Spleen (tissue), 7 donors: ENCODE results near the gene PARD3.

Experiments
- CTCF ChIP-seq, 11 experiments: fragments of 200-600 bp in 7 of 11; fragments of 450-650 bp in 4 of 11; sonication (generic) in 4 of 11; IDR thresholded peaks in 8 of 11; conservative IDR thresholded peaks in 3 of 11; 1 replicate in 7 of 11; 2 replicates in 4 of 11; pipeline versions ENCODE4 v1.4.0 to v1.8.0; 2016 to 2021; ENCODE audit warnings: antibody characterized with exemption in 11 of 11, inconsistent platforms in 4 of 11, mild to moderate bottlenecking in 1 of 11
- POLR2A ChIP-seq, 3 donors: fragments of 450-650 bp; IDR thresholded peaks; one replicate each; pipeline ENCODE4 v1.5.1; 2017; ENCODE audit warnings: antibody characterized with exemption in 3 of 3, mild to moderate bottlenecking in 1 of 3
- POLR2AphosphoS5 ChIP-seq, 3 donors: sonication (generic); formaldehyde crosslinking; IDR thresholded peaks; one replicate each; pipeline ENCODE4 v1.5.1; 2017; ENCODE audit warnings: antibody characterized with exemption in 3 of 3
- donor health status: DM: no; HTN: no; CAD: no; lungs with moderate emphysema.
- donor health status: DM: no; HTN: no; CAD: no.
- donor health status: DM: no; HTN: no; CAD: no.

DNA sequence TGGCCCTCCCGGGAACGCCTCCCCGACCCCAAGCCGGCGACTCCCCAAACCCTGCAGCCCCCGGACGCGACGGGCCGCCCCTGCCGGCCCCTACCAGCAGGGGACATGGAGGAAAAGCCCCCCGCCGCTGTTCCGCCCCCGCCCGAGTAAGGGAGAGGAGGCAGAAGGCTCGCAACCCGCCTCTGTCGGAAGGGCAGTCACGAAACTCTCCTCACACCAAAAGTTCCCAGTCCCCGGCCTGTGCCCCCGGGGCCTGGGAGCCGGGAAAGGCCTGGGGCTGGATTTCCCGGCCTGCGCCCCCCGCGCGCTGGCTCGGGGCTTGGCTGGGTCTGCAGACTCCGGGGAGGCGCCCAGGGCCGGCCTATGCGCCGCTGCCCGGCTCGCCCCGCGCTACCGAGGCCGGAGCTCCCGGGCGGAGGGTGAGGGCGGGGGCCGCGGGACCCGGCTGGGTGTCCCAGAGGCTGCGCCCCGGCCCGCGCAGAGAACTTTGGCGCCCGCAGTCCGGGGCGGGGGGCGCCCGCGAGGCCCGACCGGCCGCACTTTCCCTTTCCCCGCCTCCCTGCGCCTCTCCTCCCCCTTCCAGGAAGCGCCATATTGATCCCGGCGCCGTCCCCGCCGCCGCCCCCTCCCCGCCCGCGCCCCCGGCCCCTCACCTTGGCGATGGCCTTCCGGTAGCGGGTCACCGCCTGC, 728 bp downstream of the PARD3 start:
- TF ChIP-seq CTCF (IDR thresholded peaks at IDR 0.05 in 8 of 11, conservative IDR thresholded peaks at IDR 0.05 in 3 of 11) (no peak), POLR2A (IDR thresholded peaks at IDR 0.05) (no peak), POLR2AphosphoS5 (IDR thresholded peaks at IDR 0.05) (no peak)
